Activated T-cell treated with anti-CD3 and anti-CD28 coated beads, Interleukin-2, amount 50 U/mL, for 48 hours (primary cell): Measurements from ENCODE around the gene TRIM41.
"Not testable (repeated sequence)": the region's sequence is repeated elsewhere in the genome, so short reads cannot be mapped to it uniquely, and the experiment has no call there.

ENCODE experiments used
- DNase-seq, 2 experiments: peaks; one replicate each; pipeline ENCODE4 v3.0.0-alpha.2; 2020

The TRIM41 gene

GRCh38 chr5:181223058-181223728 lies at the start of gene TRIM41:
TRIM41 (plus strand) TSS chr5:181223281; CDS start chr5:181224000, 719 bp downstream.
- peak; percentile 97 to 98 for DNase-seq

GRCh38 chr5:181173420-181174342 lies 49.4 kb upstream of the TRIM41 start:
- DNase-seq, result peak; percentile 89 to 90

DNA sequence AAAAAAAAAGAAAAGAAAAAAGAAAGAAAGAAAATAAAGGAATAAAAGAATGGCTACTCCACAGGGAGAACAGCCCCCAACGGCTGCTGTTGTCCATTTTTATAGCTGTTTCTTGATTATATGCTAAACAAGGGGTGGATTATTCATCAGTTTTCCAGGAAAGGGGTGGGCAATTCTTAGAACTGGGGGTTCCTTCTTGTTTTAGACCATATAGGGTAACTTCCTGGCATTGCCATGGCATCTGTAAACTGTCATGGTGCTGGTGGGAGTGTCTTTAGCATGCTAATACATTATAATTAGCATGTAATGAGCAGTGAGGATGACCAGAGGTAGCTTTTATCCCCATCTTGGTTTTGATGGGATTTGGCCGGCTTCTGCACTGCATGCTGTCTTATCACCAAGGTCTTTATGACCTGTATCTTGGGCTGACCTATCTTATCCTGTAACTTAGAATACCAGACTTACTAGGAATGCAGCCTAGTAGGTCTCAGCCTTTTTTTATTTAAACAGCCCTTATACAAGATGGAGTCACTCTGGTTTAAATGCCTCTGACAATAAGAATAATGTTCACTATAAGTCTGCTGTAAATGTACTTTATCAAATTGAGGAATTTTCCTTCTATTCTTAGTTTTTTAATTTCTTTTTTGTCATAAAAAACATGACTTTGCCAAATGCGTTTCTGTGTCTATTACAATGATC lies 46.7 kb upstream of the TRIM41 start:
- no peak for DNase-seq

DNA sequence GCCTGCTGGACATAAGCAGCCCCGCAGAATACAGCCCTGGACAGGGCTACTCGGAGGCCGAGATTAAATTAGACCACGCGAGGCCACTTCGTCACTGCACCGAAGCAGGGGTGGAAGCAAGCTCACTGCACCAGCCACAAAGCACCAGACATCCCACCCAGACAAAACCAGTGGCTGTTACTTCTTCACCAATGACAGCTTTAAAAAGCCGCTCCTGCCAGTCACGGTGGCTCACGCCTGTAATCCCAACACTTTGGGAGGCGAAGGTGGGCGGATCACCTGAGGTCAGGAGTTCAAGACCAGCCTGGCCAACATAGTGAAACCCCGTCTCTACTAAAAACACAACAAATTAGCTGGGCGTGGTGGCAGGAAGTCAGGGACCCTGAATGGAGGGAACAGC lies 45.5 kb upstream of the TRIM41 start:
- DNase-seq, result not testable (repeated sequence)

- DNase-seq, result peak; percentile 62 to 69
Measured at GRCh38 chr5:181181650-181182565, 41.2 kb upstream of the TRIM41 start.

GRCh38 chr5:181182651-181183050 lies 40.4 kb upstream of the TRIM41 start:
- no peak for DNase-seq

DNA sequence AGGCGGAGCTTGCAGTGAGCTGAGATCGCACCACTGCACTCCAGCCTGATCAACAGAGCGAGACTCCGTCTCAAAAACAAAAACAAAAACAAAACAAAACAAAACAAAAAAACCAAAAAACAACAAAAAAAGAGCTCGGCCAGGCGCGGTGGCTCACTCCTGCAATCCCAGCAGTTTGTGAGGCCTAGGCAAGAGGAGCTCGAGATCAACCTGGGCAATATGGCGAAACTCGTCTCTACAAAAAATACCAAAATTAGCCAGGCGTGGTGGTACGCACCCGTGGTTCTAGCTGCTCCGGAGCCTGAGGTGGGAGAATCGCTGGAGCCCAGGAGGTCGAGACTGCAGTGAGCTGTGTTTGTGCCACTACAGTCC lies 38.2 kb upstream of the TRIM41 start:
- DNase-seq, result no peak

DNA sequence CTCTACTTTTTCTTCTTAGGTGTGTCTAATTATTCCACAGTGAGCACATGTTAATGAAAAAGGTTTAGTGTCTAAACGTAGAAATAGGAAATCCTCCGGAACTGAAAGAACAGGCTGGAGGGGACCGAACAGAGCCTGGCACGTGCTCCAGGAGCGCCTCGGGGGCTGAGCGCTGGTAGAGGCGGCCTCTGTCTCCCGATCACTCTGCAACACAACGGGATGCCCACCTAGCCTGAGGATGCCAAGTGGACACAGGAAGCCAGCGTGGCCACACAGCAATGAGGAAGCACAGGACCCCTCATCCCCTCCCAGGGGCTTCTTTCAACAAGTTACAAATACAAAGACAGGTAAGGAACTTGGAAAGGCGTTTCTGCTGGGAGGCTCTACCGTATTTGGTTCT lies 37.5 kb upstream of the TRIM41 start:
- DNase-seq, result no peak

- no peak for DNase-seq
Measured at GRCh38 chr5:181186022-181186421, 37.1 kb upstream of the TRIM41 start.

DNA sequence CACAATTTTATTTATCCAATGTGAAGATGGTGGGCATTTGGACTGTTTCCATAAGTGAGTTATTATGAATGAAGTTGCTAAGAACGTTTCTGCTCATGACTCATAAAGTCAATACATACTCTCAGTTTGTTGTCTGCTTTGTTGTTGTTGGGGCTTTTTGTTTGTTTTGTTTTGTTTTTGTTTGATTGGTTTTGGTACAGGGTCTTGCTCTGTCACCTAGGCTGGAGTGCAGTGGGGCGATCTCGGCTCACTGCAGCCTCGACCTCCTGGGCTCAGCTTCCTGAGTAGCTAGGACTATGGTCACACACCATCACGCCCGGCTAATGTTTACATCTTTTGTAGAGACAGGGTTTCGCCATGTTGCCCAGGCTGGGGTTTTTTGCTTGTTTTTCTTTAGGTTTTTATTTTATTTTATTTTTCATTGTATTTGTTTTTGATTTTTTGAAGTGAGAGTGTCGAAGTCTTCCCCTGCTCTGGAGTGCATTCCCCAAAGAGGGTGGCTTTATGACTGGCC lies 36.0 kb upstream of the TRIM41 start:
- DNase-seq, result no peak

DNA sequence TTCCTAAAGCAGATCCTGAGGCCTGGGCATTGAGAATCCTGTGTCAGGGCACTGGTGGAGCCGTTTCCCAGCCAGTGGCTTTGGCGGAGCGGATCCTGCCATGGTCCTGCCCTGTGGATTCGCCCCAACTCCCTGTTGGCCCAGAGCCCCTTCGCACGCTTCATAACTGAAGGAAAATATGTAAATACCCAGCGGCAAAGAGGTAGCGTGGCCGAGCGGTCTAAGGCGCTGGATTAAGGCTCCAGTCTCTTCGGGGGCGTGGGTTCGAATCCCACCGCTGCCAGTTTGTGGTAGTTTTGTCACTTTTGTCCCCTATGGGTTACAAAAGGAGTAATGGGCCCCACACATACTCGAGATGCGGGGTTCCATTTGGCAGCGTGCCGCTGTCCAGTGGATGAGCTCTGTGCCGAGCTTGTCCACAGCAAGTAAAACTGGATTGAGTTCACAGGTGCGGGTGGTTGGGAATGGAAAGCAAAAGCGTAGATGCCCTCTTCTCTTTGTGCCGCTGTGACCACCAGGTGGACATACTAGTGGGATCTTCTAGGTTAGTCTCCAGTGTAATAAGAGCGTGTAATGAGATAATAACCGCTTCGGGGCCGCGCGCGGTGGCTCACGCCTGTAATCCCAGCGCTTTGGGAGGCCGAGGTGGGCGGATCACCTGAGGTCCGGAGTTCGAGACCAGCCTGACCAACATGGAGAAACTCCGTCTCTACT lies 35.4 kb upstream of the TRIM41 start:
- peak; percentile 87 to 91 for DNase-seq

GRCh38 chr5:181188700-181189362 lies 34.2 kb upstream of the TRIM41 start:
- DNase-seq, result peak; percentile 89 to 94

- peak; percentile 70 to 74 for DNase-seq
Measured at GRCh38 chr5:181189363-181189961, 33.6 kb upstream of the TRIM41 start.

DNA sequence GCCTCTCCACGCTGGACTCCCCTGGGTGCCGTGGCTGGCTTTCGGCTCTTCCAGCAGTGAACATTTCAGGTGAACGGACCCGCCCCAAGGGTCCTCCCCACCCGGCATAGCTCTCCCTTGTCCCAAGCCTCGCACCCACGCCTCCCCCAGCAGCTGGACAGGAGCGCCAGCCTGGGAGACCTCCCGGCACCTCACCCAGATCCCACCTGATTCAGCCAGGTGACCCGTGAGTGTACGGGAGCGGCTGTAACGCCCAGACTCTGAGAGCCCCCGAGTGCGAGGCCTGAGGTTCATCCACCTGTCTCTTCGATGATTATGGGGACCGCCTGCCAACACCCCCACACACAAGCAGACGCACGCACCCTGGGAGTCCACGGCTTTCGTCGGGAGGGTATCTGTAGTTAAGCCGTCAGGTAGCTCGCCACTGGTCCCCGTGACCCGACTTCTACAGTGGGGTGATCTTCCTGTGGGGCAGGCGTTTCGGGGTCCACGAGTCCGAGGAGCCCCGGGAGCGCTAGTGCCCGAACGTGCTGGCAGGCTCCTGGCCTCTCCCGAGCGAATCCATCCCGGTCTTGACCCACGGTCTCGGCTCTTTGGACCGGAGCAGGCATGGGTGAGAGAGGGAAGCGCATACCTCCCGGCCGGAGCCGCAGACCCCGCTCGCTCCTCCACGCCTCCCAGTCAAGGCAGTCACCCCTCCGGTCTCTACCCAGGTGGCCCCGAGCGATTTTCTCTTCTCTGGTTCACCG lies 32.9 kb upstream of the TRIM41 start:
- peak; percentile 70 to 78 for DNase-seq

DNA sequence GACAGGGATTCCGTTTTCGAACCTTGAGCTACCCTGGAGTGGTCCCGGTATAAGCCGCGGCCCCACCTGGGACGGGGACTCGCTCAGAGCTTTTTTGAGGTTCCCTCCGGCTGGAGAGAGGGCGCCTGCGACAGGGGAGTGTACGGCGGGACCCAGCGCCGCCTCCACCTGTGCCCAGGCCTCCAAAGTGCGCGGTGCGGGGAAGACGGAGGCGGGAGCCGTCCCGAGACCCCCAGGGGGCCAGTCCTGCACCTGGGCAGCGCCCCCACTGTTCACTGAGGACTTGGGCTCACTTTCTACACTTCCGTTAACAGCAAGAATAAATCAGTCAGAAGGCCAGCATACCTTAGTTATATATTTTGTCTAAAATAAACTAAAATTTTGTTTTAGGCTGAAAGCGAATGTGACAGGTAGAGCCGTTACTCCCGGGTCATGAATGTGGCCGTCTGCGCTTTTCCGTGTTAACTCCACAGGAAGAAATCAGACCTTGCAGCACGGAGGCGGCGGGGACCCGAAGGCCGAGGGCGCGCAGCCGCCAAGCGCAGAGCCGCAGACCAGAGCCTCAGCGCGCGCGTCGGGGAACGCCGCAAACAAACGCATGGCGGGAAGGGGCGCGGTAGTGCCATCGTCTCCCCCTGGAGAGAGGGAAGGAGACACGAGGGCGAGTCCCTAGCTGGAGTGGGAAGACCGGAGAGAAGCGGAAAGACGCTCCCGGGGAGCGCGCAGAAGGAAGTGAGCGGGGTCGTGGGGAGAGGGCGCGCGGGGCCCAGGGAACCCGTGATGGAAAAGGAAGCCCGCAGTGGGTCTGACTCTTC lies 32.2 kb upstream of the TRIM41 start:
- peak; percentile 70 to 77 for DNase-seq

GRCh38 chr5:181191526-181192336 lies 31.4 kb upstream of the TRIM41 start:
- DNase-seq, result peak; percentile 98 to 99

GRCh38 chr5:181192337-181193046 lies 30.6 kb upstream of the TRIM41 start:
- DNase-seq, result no peak
